HCT116 (cell line): ENCODE results near the gene CHRNA5. TPM values are rescaled to one million over a fixed set of nuclear protein-coding genes. Genes with fewer than 3 reads are reported as not detected.

Experiments
- ATAC-seq: fragments of 200-7000 bp; cut with Tn5 transposase; 2 replicates; pipeline ENCODE4 v1.9.1; 2020; ENCODE audit warnings: mild to moderate bottlenecking, moderate library complexity
- BruUV-seq: library from RNA; stranded (reverse); fragments of 400-500 nt; replicated peaks from 2 replicates; lab custom pipeline; 2021; lab: Mats Ljungman, UMichigan
- CTCF ChIA-PET: fragments of 300-600 bp; sonication (Branson Sonifier 250); formaldehyde crosslinking; loops from one replicate; lab custom pipeline; 2021; ENCODE audit warnings: antibody characterized with exemption; lab: Charles Lee
- POLR2A ChIA-PET: fragments of 300-600, 350-600 bp; sonication (Branson Sonifier 250); formaldehyde crosslinking; loops from one replicate; lab custom pipeline; 2021; ENCODE audit warnings: antibody characterized with exemption; lab: Charles Lee
- RAD21 ChIA-PET, 2 experiments: fragments of 300-600 bp; sonication (Branson Sonifier 250); formaldehyde crosslinking; loops; one replicate each; lab custom pipeline; 2023; ENCODE audit warnings: low total read pairs in 2 of 2; ENCODE audit not compliant: uncharacterized antibody in 2 of 2, unreplicated experiment in 2 of 2, low non-redundant PET in 1 of 2; lab: Charles Lee
- DNase-seq: peaks from one replicate; pipeline ENCODE4 v3.0.0-alpha.2; 2010; ENCODE audit warnings: low read depth, low spot score
- H2AFZ ChIP-seq: fragments of 200-600 bp; shearing (Covaris generic), sonication (generic); 2 replicates; pipeline ENCODE4 v1.6.1; 2017; ENCODE audit warnings: low read depth, mixed run types, mixed read lengths, antibody characterized with exemption, low read length; ENCODE audit not compliant: poor library complexity, severe bottlenecking
- H3K27ac ChIP-seq: 2 replicates; pipeline ENCODE4 v1.5.1; 2012; ENCODE audit warnings: low read depth, low read length
- H3K27me3 ChIP-seq: fragments of 200-600 bp; sonication (generic); 2 replicates; pipeline ENCODE4 v1.6.1; 2016; ENCODE audit warnings: mixed run types, low read length, mixed read lengths; ENCODE audit not compliant: insufficient read depth
- H3K36me3 ChIP-seq, 2 experiments: fragments of 200-500 bp in 1 of 2; fragments of 200-600 bp in 1 of 2; sonication (Bioruptor generic) in 1 of 2; sonication (generic) in 1 of 2; 2 replicates each; pipeline versions ENCODE4 v1.5.1 to v1.6.1; 2014 to 2016; ENCODE audit warnings: low read length in 2 of 2, inconsistent platforms in 1 of 2, mixed read lengths in 1 of 2, mixed run types in 1 of 2; ENCODE audit not compliant: insufficient read depth in 2 of 2, control insufficient read depth in 1 of 2
- H3K4me1 ChIP-seq, 2 experiments: fragments of 200-600 bp in 1 of 2; sonication (generic) in 1 of 2; 2 replicates each; pipeline versions ENCODE4 v1.5.1 to v1.6.1; 2012 to 2017; ENCODE audit warnings: low read length in 2 of 2, inconsistent platforms in 1 of 2, mild to moderate bottlenecking in 1 of 2, mixed read lengths in 1 of 2, mixed run types in 1 of 2, moderate library complexity in 1 of 2; ENCODE audit not compliant: insufficient read depth in 2 of 2, control insufficient read depth in 1 of 2
- H3K4me2 ChIP-seq: fragments of 200-600 bp; sonication (generic); 2 replicates; pipeline ENCODE4 v1.6.1; 2017; ENCODE audit warnings: mixed run types, low read length, mixed read lengths
- H3K4me3 ChIP-seq, 2 experiments: fragments of 200-600 bp in 1 of 2; sonication (generic) in 1 of 2; replicated peaks in 1 of 2; 2 replicates each; pipeline ENCODE4 v1.5.1; 2011 to 2016; ENCODE audit warnings: low read length in 2 of 2, control low read depth in 1 of 2, low read depth in 1 of 2, mild to moderate bottlenecking in 1 of 2, mixed read lengths in 1 of 2, mixed run types in 1 of 2
- H3K79me2 ChIP-seq: fragments of 200-600 bp; sonication (generic); 2 replicates; pipeline ENCODE4 v1.6.1; 2017; ENCODE audit warnings: mild to moderate bottlenecking, mixed run types, low read length, moderate library complexity, mixed read lengths; ENCODE audit not compliant: insufficient read depth
- H3K9ac ChIP-seq: fragments of 200-600 bp; sonication (generic); 2 replicates; pipeline ENCODE4 v1.6.1; 2016; ENCODE audit warnings: low read length, mixed read lengths
- H3K9me2 ChIP-seq: fragments of 200-600 bp; sonication (generic), shearing (Covaris generic); 2 replicates; pipeline ENCODE4 v1.6.1; 2017; ENCODE audit warnings: mixed run types, mild to moderate bottlenecking, moderate library complexity; ENCODE audit not compliant: insufficient read depth
- H3K9me3 ChIP-seq, 2 experiments: fragments of 200-500 bp in 1 of 2; fragments of 200-600 bp in 1 of 2; sonication (Bioruptor generic) in 1 of 2; sonication (generic) in 1 of 2; 2 replicates each; pipeline ENCODE4 v1.6.1; 2014 to 2017; ENCODE audit warnings: low read length in 2 of 2, mixed read lengths in 2 of 2, inconsistent platforms in 1 of 2, low read depth in 1 of 2, mild to moderate bottlenecking in 1 of 2, mixed run types in 1 of 2, moderate library complexity in 1 of 2; ENCODE audit not compliant: control insufficient read depth in 1 of 2, insufficient read depth in 1 of 2
- H4K20me1 ChIP-seq: fragments of 200-600 bp; sonication (generic), shearing (Covaris generic); 2 replicates; pipeline ENCODE4 v1.6.1; 2017; ENCODE audit warnings: mixed run types, mild to moderate bottlenecking, moderate library complexity; ENCODE audit not compliant: insufficient read depth
- EZH2 ChIP-seq: fragments of 200-600 bp; sonication (generic); IDR thresholded peaks from 2 replicates; pipeline ENCODE4 v1.6.1; 2017; ENCODE audit warnings: antibody characterized with exemption, mixed run types
- RAD21 ChIP-seq: IDR thresholded peaks from 2 replicates; pipeline ENCODE4 v1.6.1; 2012; ENCODE audit warnings: low read depth, mild to moderate bottlenecking
- SRF ChIP-seq: IDR thresholded peaks from 2 replicates; pipeline ENCODE4 v1.6.1; 2012; ENCODE audit warnings: low read depth
- TCF7L2 ChIP-seq: IDR thresholded peaks from 2 replicates; pipeline ENCODE4 v1.7.0; 2011; ENCODE audit warnings: borderline replicate concordance, inconsistent platforms; ENCODE audit not compliant: insufficient read depth, insufficient read length; ENCODE audit errors: extremely low read depth
- intact Hi-C: fragments of 100-400 bp; cut with micrococcal nuclease; formaldehyde crosslinking; loops from 2 replicates; pipeline ENCODE4 v1.10.0; 2022
- total RNA-seq: library from RNA; stranded (reverse); gene quantifications from one replicate; pipeline ENCODE4 v1.2.1, GENCODE V29; 2021; ENCODE audit not compliant: unreplicated experiment
- TF ChIP-seq, protein P1 (sequence below), 3 experiments: fragments of 200-600 bp in 1 of 3; sonication (generic) in 1 of 3; IDR thresholded peaks in 2 of 3; conservative IDR thresholded peaks in 1 of 3; 2 replicates each; pipeline ENCODE4 v1.5.1; 2012 to 2017; ENCODE audit warnings: low read depth in 2 of 3, low read length in 2 of 3, antibody characterized with exemption in 1 of 3, borderline replicate concordance in 1 of 3, control low read depth in 1 of 3, mild to moderate bottlenecking in 1 of 3, mixed read lengths in 1 of 3, mixed run types in 1 of 3, moderate library complexity in 1 of 3; ENCODE audit not compliant: insufficient read depth in 1 of 3

Gene CHRNA5
- total RNA-seq, 1 experiment from 2014 or later, result 25.2 TPM

GRCh38 chr15:78618490-78618934 lies 53.2 kb downstream of the CHRNA5 start:
- RAD21 ChIA-PET, result no interaction called here
- POLR2A ChIA-PET, result no interaction called here
- Histone ChIP-seq H3K27ac (no peak overlapping the region), H3K4me2 (peak overlapping the region; percentile 28; the same call in 1 of the 2 replicates), H3K36me3 (no peaks in the 10 kb centered on the region), H3K9ac (no peak overlapping the region), H2AFZ (peak overlapping the region; percentile 83), H3K4me3 (no peak overlapping the region), H3K4me1 (peaks cover 0 to 4% of the 10 kb centered on the region in 2 experiments; a peak in 1 of 4 replicates), H4K20me1 (no peaks in the 10 kb centered on the region), H3K9me3 (no peaks in the 10 kb centered on the region)
- no TSS peak for BruUV-seq
- ATAC-seq (peak; percentile 93), DNase-seq (peak; percentile 73)
- CTCF ChIA-PET, result interaction anchor here (1.1 kb wide), 1 partner anchor 132 kb away, joined by 4 read pairs; no protein-coding TSS in a partner anchor
- TF ChIP-seq SRF, result no peak
- TF ChIP-seq TCF7L2, result no peak
- TF ChIP-seq, protein P1, sequence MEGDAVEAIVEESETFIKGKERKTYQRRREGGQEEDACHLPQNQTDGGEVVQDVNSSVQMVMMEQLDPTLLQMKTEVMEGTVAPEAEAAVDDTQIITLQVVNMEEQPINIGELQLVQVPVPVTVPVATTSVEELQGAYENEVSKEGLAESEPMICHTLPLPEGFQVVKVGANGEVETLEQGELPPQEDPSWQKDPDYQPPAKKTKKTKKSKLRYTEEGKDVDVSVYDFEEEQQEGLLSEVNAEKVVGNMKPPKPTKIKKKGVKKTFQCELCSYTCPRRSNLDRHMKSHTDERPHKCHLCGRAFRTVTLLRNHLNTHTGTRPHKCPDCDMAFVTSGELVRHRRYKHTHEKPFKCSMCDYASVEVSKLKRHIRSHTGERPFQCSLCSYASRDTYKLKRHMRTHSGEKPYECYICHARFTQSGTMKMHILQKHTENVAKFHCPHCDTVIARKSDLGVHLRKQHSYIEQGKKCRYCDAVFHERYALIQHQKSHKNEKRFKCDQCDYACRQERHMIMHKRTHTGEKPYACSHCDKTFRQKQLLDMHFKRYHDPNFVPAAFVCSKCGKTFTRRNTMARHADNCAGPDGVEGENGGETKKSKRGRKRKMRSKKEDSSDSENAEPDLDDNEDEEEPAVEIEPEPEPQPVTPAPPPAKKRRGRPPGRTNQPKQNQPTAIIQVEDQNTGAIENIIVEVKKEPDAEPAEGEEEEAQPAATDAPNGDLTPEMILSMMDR (IDR thresholded peaks at IDR 0.05 in 2 of 3, conservative IDR thresholded peaks at IDR 0.05 in 1 of 3; ENCODE audit: borderline replicate concordance in 1 of 3, insufficient read depth in 1 of 3, low read depth in 2 of 3, low read length in 2 of 3), result peak; percentile 78 to 88 (median 81)
- peak; percentile 82 for TF ChIP-seq RAD21
- TF ChIP-seq EZH2, result no peak
- TF ChIP-seq, all 23 proteins: peak for 2
- intact Hi-C loops, result loop anchor here (1.0 kb wide), 2 partner anchors 91 to 133 kb away; no protein-coding TSS in a partner anchor
- Histone ChIP-seq H3K27me3 (no peaks in the 10 kb centered on the region), H3K79me2 (no peaks in the 10 kb centered on the region), H3K9me2 (no peaks in the 10 kb centered on the region)
